ENCODE measurements around the gene KCTD20. TPM values are rescaled to one million over a fixed set of nuclear protein-coding genes. Genes with fewer than 3 reads are reported as not detected.
A peak's percentile ranks its signal among the peaks of the same experiment; 100 is the strongest.

The KCTD20 gene
- total RNA-seq, 1 donor from 2014 or later: 26.3 TPM

DNA sequence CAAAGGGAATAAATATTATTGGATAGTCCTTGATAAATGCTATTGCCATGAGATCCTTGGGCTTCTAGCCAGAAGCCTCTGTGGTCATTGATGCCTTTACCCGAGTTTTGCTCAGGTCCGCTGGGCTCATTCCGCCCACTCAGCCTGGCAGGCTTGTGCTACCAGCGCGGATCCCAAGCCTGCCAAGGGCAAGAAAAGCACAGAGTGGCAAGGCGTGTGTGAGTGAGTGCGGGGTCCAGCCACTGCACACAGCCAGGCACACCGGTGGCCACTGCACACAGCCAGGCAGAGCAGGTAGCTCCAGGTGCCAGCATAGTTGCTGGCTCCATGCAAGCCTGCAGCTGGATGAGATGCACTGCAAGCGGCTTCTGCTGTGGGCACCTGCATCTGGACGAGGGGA, 65.7 kb downstream of the KCTD20 start:
- peaks cover 44% of the 10 kb centered on the region for H3K36me3 Mint-ChIP-seq (ENCODE audit: insufficient read depth)
- no peak overlapping the region for H3K27ac Mint-ChIP-seq
- H3K4me3 Mint-ChIP-seq (ENCODE audit: low read depth): no peak overlapping the region
- H3K27me3 Mint-ChIP-seq: no peaks in the 10 kb centered on the region
- no peaks in the 10 kb centered on the region for H3K4me1 Mint-ChIP-seq (ENCODE audit: low read depth)
- DNase-seq (ENCODE audit: low spot score, unreplicated experiment): no peak
- H3K9me3 Mint-ChIP-seq (ENCODE audit: low read depth): no peaks in the 10 kb centered on the region
- TF ChIP-seq CTCF (IDR thresholded peaks at IDR 0.05; ENCODE audit: unreplicated experiment): no peak

DNA sequence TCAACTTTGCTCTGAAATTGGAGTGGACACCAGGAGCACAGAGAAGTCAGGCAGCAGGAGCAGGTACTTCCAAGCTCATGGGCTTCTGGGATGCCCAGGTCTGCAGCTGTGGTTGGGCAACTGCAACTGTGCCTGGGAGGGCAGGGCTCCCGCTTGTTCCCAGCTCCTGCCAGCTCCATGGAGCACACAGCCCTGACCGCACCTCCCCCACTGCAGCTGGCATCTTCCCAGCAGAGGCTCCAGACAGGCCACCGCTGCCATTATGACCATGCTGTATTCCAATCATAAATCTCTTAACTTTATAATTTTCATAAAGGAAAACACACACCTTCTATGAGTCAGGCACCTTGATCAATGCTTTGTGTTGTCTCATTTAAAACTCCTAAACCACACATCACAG, 67.6 kb downstream of the KCTD20 start:
- DNase-seq (ENCODE audit: low spot score, unreplicated experiment): no peak
- Mint-ChIP-seq H3K36me3 (ENCODE audit: insufficient read depth) (peaks cover 53% of the 10 kb centered on the region), H3K27me3 (no peaks in the 10 kb centered on the region), H3K4me3 (ENCODE audit: low read depth) (no peak overlapping the region), H3K4me1 (ENCODE audit: low read depth) (no peaks in the 10 kb centered on the region), H3K27ac (no peak overlapping the region), H3K9me3 (ENCODE audit: low read depth) (no peaks in the 10 kb centered on the region)
- no peak for TF ChIP-seq CTCF (IDR thresholded peaks at IDR 0.05; ENCODE audit: unreplicated experiment)

DNA sequence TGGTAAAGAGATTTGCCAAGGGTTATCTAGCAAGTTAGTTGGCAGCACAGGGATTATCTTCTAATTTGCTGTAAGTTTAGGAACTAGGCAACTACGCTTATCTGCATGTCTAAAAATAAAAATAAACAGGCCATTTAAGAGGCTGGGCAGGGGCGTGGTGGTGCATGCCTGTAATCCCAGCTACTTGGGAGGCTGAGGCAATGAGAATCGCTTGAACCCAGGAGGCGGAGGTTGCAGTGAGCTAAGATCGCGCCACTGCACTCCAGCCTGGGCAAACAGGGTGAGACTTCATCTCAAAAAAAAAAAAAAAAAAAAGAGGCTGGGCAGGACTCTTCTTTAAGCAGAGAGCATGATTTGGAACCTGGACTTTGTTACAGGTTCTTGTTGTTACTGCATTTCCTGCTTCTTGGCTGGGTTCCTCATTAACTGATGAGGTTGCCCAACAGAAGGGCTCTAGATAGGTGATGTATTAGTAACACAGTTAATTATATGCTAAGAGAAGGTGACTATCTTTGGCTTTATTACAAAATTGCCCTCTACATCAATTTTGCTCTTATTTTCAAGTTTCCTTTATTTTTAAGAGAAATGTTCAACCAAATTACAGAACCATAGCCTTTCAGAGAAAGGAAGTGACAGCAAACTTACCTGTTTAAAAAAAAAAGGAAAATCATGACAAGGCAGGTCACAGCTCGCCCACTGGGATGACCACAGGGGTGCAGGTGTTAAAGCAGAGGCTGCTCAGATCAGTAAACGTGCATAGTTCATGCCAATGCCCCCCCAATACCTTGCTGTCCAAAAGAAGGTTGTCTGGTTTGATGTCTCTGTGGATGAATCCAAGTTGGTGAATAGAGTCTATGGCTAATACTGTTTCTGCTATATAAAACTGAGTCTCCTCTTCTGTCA, 72.0 kb downstream of the KCTD20 start:
- TF ChIP-seq CTCF (IDR thresholded peaks at IDR 0.05; ENCODE audit: unreplicated experiment): no peak
- no peak for DNase-seq (ENCODE audit: low spot score, unreplicated experiment)
- Mint-ChIP-seq H3K4me3 (ENCODE audit: low read depth) (no peak overlapping the region), H3K36me3 (ENCODE audit: insufficient read depth) (peaks cover 42% of the 10 kb centered on the region), H3K4me1 (ENCODE audit: low read depth) (no peaks in the 10 kb centered on the region), H3K27ac (no peak overlapping the region), H3K9me3 (ENCODE audit: low read depth) (no peaks in the 10 kb centered on the region), H3K27me3 (no peaks in the 10 kb centered on the region)

DNA sequence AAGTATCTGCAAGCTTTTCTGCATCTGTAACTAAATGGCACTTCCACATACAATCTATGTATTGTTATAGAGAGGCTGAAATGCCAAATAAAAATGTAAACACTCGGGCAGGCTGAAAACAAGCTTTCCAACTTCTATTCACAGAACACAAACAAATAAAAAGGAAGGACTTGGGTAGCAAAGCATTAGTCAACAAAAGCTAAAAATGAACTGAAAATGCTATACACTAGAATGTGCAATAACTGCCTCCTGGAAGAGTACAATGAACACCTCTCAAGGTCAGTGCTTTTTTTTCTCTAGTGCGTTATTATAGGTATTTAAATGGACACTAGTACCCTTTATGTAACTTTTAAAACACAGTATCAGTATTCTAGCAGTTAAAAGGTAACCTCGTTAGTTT, 73.0 kb downstream of the KCTD20 start:
- no peak for TF ChIP-seq CTCF (IDR thresholded peaks at IDR 0.05; ENCODE audit: unreplicated experiment)
- H3K36me3 Mint-ChIP-seq (ENCODE audit: insufficient read depth): peaks cover 38% of the 10 kb centered on the region
- DNase-seq (ENCODE audit: low spot score, unreplicated experiment): no peak
- no peaks in the 10 kb centered on the region for H3K27me3 Mint-ChIP-seq
- H3K4me1 Mint-ChIP-seq (ENCODE audit: low read depth): no peaks in the 10 kb centered on the region
- H3K9me3 Mint-ChIP-seq (ENCODE audit: low read depth): no peaks in the 10 kb centered on the region
- H3K27ac Mint-ChIP-seq: no peak overlapping the region
- H3K4me3 Mint-ChIP-seq (ENCODE audit: low read depth): no peak overlapping the region

GRCh38 chr6:36516559-36516958, 73.8 kb downstream of the KCTD20 start:
- no peak for TF ChIP-seq CTCF (IDR thresholded peaks at IDR 0.05; ENCODE audit: unreplicated experiment)
- Mint-ChIP-seq H3K27ac (peak overlapping the region; percentile 84), H3K36me3 (ENCODE audit: insufficient read depth) (peaks cover 31% of the 10 kb centered on the region)

More at GRCh38 chr6:36516559-36516958, 73.8 kb downstream of the KCTD20 start:
- no peak for DNase-seq (ENCODE audit: low spot score, unreplicated experiment)
- Mint-ChIP-seq H3K27me3 (no peaks in the 10 kb centered on the region), H3K4me3 (ENCODE audit: low read depth) (no peak overlapping the region), H3K4me1 (ENCODE audit: low read depth) (no peaks in the 10 kb centered on the region), H3K9me3 (ENCODE audit: low read depth) (no peaks in the 10 kb centered on the region)

Data from progenitor cell of endocrine pancreas (in vitro differentiated cells).